ENCODE results near the gene NT5M.

The NT5M gene

GRCh38 chr17:17395246-17395802 lies 92.2 kb downstream of the NT5M start:
- DNase-seq (ENCODE audit: insufficient read length) (no peak), FAIRE-seq (no peak)
- no peak for TF ChIP-seq POLR2AphosphoS5 (IDR thresholded peaks at IDR 0.05; ENCODE audit: low read depth, low read length)
- no peak for TF ChIP-seq TAF1 (IDR thresholded peaks at IDR 0.05; ENCODE audit: borderline replicate concordance, low read depth, low read length)
- no peak for TF ChIP-seq POLR2A (IDR thresholded peaks at IDR 0.05; ENCODE audit: low read depth, low read length)

GRCh38 chr17:17395885-17396284 lies 92.7 kb downstream of the NT5M start:
- DNase-seq (ENCODE audit: insufficient read length): no peak
- TF ChIP-seq POLR2AphosphoS5 (IDR thresholded peaks at IDR 0.05; ENCODE audit: low read depth, low read length) (no peak), POLR2A (IDR thresholded peaks at IDR 0.05; ENCODE audit: low read depth, low read length) (no peak), TAF1 (IDR thresholded peaks at IDR 0.05; ENCODE audit: borderline replicate concordance, low read depth, low read length) (no peak)
- no peak for FAIRE-seq
